Middle frontal gyrus (tissue), 1 donor: ENCODE data around the gene FOXD2.
"Not testable (repeated sequence)": the region's sequence is repeated elsewhere in the genome, so short reads cannot be mapped to it uniquely, and the experiment has no call there.

Source experiments
- DNase-seq: peaks from one replicate; pipeline ENCODE4 v3.0.0-alpha.2; 2015; ENCODE audit warnings: low spot score; ENCODE audit errors: extremely low spot score

The FOXD2 gene

GRCh38 chr1:47439017-47439818 is 1.4 kb downstream of the FOXD2 start:
- no peak for DNase-seq

DNA sequence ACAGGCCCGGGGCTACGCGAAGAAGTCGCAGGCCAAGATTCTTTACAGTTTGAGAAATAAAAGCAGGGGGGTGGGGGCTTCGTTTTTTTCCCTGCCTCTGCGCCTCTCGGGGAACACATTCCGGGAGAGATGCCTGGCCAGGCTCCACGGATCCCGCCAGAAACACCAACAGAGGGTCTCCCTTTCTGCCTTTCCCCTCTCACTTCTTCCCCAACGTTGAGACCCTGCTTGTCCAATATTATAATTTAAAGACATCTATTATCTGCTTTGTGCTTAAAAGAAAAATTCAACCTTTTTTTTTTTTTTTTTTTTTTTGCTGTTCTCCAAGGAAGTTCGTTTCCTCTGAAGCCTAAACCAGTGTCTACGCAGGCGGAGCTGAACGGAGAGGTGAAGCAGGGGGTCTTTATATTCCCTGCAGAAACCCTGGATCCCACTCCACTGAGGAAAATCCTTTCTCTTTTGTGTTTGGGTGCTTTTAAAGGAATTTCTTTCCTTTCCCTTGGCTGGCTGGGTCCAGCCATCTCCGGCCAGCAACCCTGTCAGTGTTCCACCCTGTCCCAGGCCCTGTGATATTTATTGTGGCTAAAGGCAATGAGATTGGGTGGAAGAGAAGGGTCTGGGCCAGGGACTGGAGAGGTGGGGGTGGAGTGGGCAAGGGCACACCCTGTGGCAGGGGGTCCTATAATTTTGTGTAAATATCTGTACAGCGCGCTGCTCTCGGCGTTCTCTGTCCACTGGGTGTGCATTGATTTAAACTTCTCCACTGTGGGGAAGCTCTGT is 2.2 kb downstream of the FOXD2 start:
- DNase-seq = no peak

- no peak for DNase-seq
Observed at GRCh38 chr1:47440599-47441081, 2.8 kb downstream of the FOXD2 start.

- DNase-seq = no peak
Observed at GRCh38 chr1:47441450-47442106, 3.7 kb downstream of the FOXD2 start.

DNA sequence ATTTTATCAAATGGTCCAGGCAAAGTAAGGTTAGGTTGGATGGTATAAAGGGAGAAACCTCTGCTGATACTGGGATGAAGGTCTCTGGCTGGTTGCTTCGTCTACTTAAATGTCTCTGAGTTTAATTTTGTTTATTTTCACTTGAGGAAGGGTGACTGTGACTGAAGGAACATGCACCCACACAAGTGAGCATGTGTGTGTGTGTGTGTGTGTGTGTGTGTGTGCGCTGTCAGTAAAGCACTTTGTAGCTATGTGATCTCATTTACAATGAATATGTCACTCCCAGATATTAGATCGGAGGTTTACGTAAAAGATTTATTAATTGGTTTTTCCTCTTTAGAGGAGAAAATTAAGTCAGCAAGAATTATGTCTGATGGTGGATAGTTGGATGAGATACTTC is 4.4 kb downstream of the FOXD2 start:
- DNase-seq = no peak

- no peak for DNase-seq
Observed at GRCh38 chr1:47442842-47443529, 5.1 kb downstream of the FOXD2 start.

- DNase-seq = no peak
Observed at GRCh38 chr1:47443530-47444296, 5.9 kb downstream of the FOXD2 start.

DNA sequence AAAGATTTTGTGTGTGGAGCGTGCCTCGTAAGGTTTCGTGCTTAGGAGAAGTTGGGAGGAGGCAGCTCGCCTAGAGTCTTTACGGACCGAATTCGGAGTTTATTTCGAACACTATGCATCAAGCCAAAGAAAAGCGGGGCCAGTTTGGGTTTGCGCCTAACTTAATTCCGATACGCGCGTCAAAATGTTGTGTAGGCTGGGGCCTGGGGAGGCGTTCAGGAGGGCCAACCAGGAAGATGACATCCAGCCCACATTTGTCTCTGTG is 6.4 kb downstream of the FOXD2 start:
- DNase-seq = no peak

DNA sequence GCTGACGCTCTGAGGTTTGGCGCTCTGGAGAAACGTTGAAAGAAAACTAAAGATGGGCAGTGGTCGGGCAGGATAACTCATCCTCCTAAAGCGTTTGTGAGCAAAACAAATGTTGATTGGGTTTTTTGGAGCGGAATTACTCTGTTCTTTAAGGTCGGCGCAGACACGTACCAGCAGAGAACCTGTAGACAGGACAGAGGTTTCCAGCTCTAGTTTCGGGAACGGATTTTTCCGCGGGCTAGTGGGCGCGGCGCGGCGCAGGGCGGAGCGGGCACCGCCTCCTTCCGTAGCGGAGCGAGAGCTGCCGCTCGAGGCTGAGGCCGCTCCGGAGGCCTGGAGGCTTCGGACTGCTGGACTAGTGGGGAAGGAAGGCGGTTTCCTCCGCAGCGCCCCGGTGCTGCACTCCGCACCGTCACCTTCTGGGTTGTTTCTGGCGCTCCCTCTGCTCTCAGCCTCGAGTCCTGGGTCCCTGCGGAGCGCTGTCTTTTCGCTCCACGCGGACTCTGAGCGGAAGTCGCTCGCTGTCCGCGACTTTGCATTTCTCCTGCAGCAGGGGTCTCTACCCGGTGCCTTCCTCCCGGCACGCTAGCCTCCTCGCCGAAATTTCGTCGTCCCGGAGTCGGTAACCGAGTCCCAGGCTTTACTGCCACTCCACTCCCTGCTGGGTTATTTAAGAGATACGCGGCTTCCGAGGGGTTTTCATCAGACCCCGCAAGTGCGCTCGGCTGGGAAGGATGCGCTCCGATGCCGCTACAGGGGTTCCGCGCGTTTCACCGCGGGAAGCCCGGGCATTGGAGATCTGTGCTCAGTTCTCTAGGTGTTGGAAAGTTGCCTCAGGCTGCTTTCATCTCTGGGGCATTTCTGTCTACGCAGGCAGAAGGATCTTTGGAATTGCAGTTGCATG is 7.0 kb downstream of the FOXD2 start:
- DNase-seq = no peak

DNA sequence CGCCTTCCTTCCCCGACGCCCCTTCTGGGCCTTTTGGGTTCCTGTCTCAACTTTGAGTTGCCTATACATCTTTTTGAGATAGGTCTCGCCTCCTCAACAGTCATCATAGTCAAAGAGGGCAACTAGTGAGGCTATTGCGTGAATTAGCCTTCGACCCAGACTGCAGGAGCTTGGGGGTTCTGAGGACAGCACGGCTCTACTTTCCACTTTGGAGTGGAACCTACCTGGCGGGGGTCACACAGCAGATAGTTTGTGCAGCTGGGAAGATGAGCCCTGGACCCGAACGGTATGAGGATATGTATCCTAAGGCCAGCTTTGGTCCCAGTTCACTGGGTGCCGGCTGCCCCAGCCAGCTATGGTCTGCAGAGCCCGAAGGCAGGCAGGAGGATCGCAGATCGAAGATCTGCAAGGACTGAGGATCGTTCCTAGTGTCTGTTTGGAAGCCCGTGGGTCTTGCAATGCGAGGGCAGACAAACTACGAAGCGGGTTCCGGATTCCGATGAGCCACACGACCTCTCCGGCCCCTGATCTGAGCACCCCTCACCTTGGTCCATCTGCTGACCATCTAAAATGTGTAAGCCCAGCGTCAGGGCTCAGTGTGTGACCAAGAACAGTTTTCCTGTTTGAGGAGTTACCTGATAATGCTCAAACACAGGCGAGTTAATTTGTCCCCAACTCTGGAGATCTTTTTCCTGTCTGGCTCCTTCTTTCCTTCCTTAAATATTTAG is 8.1 kb downstream of the FOXD2 start:
- DNase-seq = no peak

DNA sequence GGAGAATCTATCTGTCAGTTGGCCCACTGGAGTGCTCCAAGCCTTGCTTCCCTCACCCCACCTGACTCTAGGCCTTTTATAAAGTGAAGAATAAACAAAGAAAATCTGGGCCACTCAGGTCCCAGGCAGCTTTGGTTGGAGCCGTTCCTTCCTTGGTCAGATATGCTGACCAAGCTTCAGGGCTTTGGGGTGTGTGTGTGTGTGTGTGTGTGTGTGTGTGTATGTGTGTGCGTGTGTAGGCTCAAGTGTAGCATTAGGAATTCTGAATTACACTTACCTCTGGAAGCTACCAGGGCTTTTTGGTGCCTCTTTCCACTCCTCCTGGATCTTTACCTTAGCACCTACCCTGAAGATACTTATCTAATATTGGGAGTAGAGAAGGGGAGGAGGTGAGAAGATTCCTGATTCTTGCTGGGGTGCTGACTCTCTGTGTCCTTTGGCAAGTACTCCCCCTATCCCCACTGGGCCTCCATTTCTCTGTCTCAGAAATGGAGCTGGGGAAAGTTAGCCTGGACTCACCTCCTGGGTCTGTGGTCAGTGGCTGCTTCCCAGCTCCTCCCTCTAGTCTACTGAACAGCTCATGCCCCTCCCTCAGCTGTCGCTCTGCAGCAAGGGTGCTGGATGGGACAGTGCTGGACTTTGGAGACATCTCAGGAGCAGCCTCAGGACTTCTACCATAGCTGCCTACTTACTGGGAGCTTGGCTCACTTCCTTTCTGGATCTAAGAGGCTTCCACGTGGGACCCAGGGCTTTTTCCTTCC is 10.8 kb downstream of the FOXD2 start:
- no peak for DNase-seq

- no peak for DNase-seq
Observed at GRCh38 chr1:47449822-47450552, 12.1 kb downstream of the FOXD2 start.

DNA sequence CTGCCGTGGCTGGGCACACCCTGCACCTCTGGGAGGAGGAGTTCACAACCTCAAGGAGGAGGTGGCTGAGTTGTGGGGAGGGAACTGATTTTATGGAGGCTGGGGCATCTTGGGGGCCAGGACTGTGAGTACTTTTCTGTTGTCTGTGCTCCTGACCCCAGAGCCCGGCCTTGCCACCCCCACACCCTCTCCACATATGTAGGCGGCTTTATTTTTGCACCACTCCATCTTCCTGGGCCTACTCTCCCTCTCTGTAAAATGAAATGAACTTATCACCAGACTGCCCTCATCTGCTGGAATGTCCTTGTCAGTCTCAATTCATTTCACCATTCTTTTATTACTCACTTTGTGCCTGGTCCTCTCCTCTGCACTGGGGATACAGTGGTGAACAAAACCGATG is 12.8 kb downstream of the FOXD2 start:
- no peak for DNase-seq

DNA sequence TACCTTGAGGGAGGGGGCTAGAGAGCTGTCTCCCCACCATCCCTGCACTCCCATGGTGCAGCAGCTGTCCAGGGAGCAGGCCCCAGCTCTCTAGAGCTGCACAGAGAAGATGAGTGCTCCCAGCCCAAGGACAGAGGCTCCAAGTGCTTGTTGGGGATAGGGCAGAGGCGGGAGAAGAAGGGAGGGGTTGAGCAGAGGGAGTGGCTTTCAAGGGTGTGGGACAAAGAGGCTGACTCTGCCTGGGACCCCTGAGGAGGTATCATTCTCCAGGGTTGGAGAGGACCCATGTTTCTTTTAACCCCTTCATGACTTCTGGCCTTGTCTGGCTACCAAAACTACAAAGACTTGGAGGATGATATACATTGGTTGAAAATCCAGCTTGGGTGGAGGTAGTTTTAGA is 14.6 kb downstream of the FOXD2 start:
- no peak for DNase-seq

DNA sequence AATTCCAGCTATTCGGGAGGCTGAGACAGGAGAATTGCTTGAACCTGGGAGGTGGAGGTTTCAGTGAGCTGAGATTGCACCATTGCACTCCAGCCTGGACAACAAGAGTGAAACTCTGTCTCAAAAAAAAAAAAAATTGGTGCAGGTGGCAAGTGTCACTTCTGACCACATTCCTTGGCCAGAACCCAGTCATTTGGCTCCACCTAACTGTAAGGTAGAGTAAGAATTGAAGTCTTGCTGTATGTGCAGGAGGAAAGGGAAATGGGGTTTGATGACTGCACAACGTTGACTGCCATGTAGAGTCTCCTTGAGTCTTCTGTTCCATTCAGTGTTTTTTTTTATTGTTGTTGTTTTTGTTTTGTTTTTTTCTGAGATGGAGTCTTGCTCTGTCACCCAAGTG is 16.1 kb downstream of the FOXD2 start:
- DNase-seq = not testable (repeated sequence)

DNA sequence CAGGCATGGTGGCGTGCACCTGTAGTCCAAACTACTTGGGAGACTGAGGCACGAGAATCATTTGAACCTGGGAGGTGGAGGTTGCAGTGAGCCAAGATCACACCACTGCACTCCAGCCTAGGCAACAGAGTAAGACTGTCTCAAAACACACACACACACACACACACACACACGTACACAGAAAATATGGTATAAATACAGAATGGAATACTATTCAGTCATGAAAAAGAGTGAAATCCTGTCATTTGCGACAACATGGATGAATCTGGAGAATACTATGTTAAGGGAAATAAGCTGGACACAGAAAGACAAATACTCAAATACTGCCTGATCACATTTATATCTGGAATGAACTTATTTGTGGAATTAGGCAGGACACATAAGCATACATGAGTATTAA is 18.4 kb downstream of the FOXD2 start:
- DNase-seq = no peak

DNA sequence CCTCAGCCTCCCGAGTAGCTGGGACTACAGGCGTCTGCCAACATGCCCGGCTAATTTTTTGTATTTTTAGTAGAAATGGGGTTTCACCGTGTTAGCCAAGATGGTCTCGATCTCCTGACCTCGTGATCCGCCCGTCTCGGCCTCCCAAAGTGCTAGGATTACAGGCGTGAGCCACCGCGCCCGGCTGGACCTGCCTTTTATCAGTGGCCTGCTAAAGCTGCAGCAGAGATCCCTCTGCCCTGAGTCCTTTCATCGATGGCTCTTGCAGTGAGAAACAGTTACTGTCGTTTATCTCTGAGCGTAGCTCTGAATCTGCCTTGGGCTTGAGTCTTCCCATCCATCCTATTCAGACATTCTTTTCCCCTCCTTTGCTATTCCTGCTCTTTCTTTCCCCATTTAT is 19.7 kb downstream of the FOXD2 start:
- DNase-seq = not testable (repeated sequence)

GRCh38 chr1:47459253-47459788 is 21.5 kb downstream of the FOXD2 start:
- DNase-seq = no peak
